Nephron progenitor cell (in vitro differentiated cells): ENCODE data around the gene COL9A3.

Source experiments
- DNase-seq: peaks from one replicate; pipeline ENCODE4 v3.0.0; 2021
- H3K27ac Mint-ChIP-seq: 2 replicates; pipeline ENCODE4 v1.8.0; 2021; ENCODE audit warnings: mild to moderate bottlenecking, moderate library complexity, mixed read lengths
- H3K27me3 Mint-ChIP-seq: 2 replicates; pipeline ENCODE4 v1.8.0; 2021; ENCODE audit warnings: mild to moderate bottlenecking, low read depth, mixed read lengths; ENCODE audit not compliant: poor library complexity
- H3K36me3 Mint-ChIP-seq: 2 replicates; pipeline ENCODE4 v1.8.0; 2021; ENCODE audit warnings: low read depth, mixed read lengths
- H3K4me1 Mint-ChIP-seq: 2 replicates; pipeline ENCODE4 v1.8.0; 2021; ENCODE audit warnings: mixed read lengths
- H3K4me3 Mint-ChIP-seq: 2 replicates; pipeline ENCODE4 v1.8.0; 2021; ENCODE audit warnings: mild to moderate bottlenecking, moderate library complexity, mixed read lengths
- H3K9me3 Mint-ChIP-seq: 2 replicates; pipeline ENCODE4 v1.8.0; 2021; ENCODE audit warnings: mild to moderate bottlenecking, moderate library complexity, mixed read lengths
- CTCF ChIP-seq: fragments of 200-600 bp; sonication (generic); IDR thresholded peaks from 2 replicates; pipeline ENCODE4 v1.5.0; 2021; ENCODE audit warnings: antibody characterized with exemption

The COL9A3 gene

GRCh38 chr20:62814709-62815065 is 2.2 kb upstream of the COL9A3 start:
- Mint-ChIP-seq H3K9me3 (no peaks in the 10 kb centered on the region), H3K27me3 (peaks cover 32% of the 10 kb centered on the region), H3K36me3 (no peaks in the 10 kb centered on the region), H3K4me3 (no peak overlapping the region), H3K27ac (no peak overlapping the region), H3K4me1 (peaks cover 13% of the 10 kb centered on the region)
- no peak for TF ChIP-seq CTCF
- DNase-seq: no peak

GRCh38 chr20:62815066-62815991 is 1.5 kb upstream of the COL9A3 start:
- H3K36me3 Mint-ChIP-seq: no peaks in the 10 kb centered on the region
- DNase-seq: peak; percentile 46
- H3K27me3 Mint-ChIP-seq: peaks cover 32% of the 10 kb centered on the region
- H3K9me3 Mint-ChIP-seq: no peaks in the 10 kb centered on the region
- H3K27ac Mint-ChIP-seq: no peak overlapping the region
- peaks cover 15% of the 10 kb centered on the region for H3K4me1 Mint-ChIP-seq
- no peak for TF ChIP-seq CTCF
- peak overlapping the region; percentile 52 for H3K4me3 Mint-ChIP-seq

- peak; percentile 47 for DNase-seq
- Mint-ChIP-seq H3K4me3 (peak overlapping the region; percentile 64), H3K27me3 (peaks cover 32% of the 10 kb centered on the region), H3K36me3 (no peaks in the 10 kb centered on the region), H3K9me3 (no peaks in the 10 kb centered on the region), H3K27ac (no peak overlapping the region), H3K4me1 (peaks cover 17% of the 10 kb centered on the region)
- no peak for TF ChIP-seq CTCF
Measured at GRCh38 chr20:62816031-62816883, 593 bp upstream of the COL9A3 start.

- Mint-ChIP-seq H3K4me3 (peak overlapping the region; percentile 32), H3K27ac (no peak overlapping the region)
- no peak for DNase-seq
Measured at GRCh38 chr20:62817975-62818591, 1.2 kb downstream of the COL9A3 start.

More at GRCh38 chr20:62817975-62818591, 1.2 kb downstream of the COL9A3 start:
- H3K9me3 Mint-ChIP-seq: no peaks in the 10 kb centered on the region
- H3K27me3 Mint-ChIP-seq: peaks cover 32% of the 10 kb centered on the region
- peaks cover 21% of the 10 kb centered on the region for H3K4me1 Mint-ChIP-seq
- no peaks in the 10 kb centered on the region for H3K36me3 Mint-ChIP-seq
- no peak for TF ChIP-seq CTCF
